Endothelial cell (in vitro differentiated cells): Measurements from ENCODE around the gene FKBP4. TPM values are rescaled to one million over a fixed set of nuclear protein-coding genes. Genes with fewer than 3 reads are reported as not detected.

Experiments
- DNase-seq: peaks from one replicate; pipeline ENCODE4 v3.0.0; 2021; ENCODE audit warnings: low spot score
- H3K27ac Mint-ChIP-seq: one replicate; pipeline ENCODE4 v1.8.0; 2021; ENCODE audit warnings: mixed read lengths, inconsistent platforms; ENCODE audit not compliant: unreplicated experiment
- H3K27me3 Mint-ChIP-seq: one replicate; pipeline ENCODE4 v1.8.0; 2021; ENCODE audit warnings: mild to moderate bottlenecking, moderate library complexity, mixed read lengths, inconsistent platforms; ENCODE audit not compliant: unreplicated experiment
- H3K36me3 Mint-ChIP-seq: one replicate; pipeline ENCODE4 v1.8.0; 2021; ENCODE audit warnings: mild to moderate bottlenecking, low read depth, mixed read lengths, inconsistent platforms; ENCODE audit not compliant: unreplicated experiment
- H3K4me1 Mint-ChIP-seq: one replicate; pipeline ENCODE4 v1.8.0; 2021; ENCODE audit warnings: mild to moderate bottlenecking, mixed read lengths, inconsistent platforms; ENCODE audit not compliant: unreplicated experiment
- H3K4me3 Mint-ChIP-seq: one replicate; pipeline ENCODE4 v1.8.0; 2021; ENCODE audit warnings: mild to moderate bottlenecking, mixed read lengths, inconsistent platforms; ENCODE audit not compliant: unreplicated experiment
- H3K9me3 Mint-ChIP-seq: one replicate; pipeline ENCODE4 v1.8.0; 2021; ENCODE audit warnings: mixed read lengths, inconsistent platforms; ENCODE audit not compliant: unreplicated experiment
- CTCF ChIP-seq: fragments of 200-600 bp; sonication (generic); IDR thresholded peaks from one replicate; pipeline ENCODE4 v1.5.0; 2021; ENCODE audit warnings: antibody characterized with exemption; ENCODE audit not compliant: unreplicated experiment
- total RNA-seq: library from RNA; stranded (reverse); fragmentation: NEBNext Ultra II Directional; extraction: Animal tissue kit (Norgen Biotek cat#: 25700); gene quantifications from one replicate; pipeline ENCODE4 v1.2.1, GENCODE V29; 2021; ENCODE audit not compliant: unreplicated experiment

The FKBP4 gene
- total RNA-seq, 1 donor from 2014 or later: 39.6 TPM

GRCh38 chr12:2812290-2813213 is 17.8 kb downstream of the FKBP4 start, which contains the start of gene ITFG2:
Gene ITFG2, plus strand, starts transcription at chr12:2812668. Its CDS starts 93 bp downstream, at chr12:2812761.
- peaks cover 6% of the 10 kb centered on the region for H3K4me1 Mint-ChIP-seq
- peak within 1 kb of the TSS; percentile 97 for H3K27ac Mint-ChIP-seq
- peak within 1 kb of the TSS; percentile 98 for H3K4me3 Mint-ChIP-seq
- TF ChIP-seq CTCF: no peak
- H3K27me3 Mint-ChIP-seq: peaks cover 2% of the 10 kb centered on the region
- no peaks in the 10 kb centered on the region for H3K36me3 Mint-ChIP-seq
- peak; percentile 92 for DNase-seq
- H3K9me3 Mint-ChIP-seq: no peaks in the 10 kb centered on the region

- H3K4me1 Mint-ChIP-seq: peaks cover 6% of the 10 kb centered on the region
- H3K27ac Mint-ChIP-seq: peak overlapping the region; percentile 97
- peaks cover 9% of the 10 kb centered on the region for H3K36me3 Mint-ChIP-seq
- peak; percentile 52 for DNase-seq
- H3K9me3 Mint-ChIP-seq: no peaks in the 10 kb centered on the region
- peaks cover 5% of the 10 kb centered on the region for H3K27me3 Mint-ChIP-seq
- peak; percentile 51 for TF ChIP-seq CTCF
- peak overlapping the region; percentile 98 for H3K4me3 Mint-ChIP-seq
Observed at GRCh38 chr12:2813214-2814185, 18.7 kb downstream of the FKBP4 start.

GRCh38 chr12:2819810-2820209 is 25.0 kb downstream of the FKBP4 start:
- H3K36me3 Mint-ChIP-seq: peaks cover 38% of the 10 kb centered on the region
- no peak for TF ChIP-seq CTCF
- H3K9me3 Mint-ChIP-seq: no peaks in the 10 kb centered on the region
- no peak for DNase-seq
- H3K27ac Mint-ChIP-seq: no peak overlapping the region
- H3K4me1 Mint-ChIP-seq: no peaks in the 10 kb centered on the region
- H3K4me3 Mint-ChIP-seq: no peak overlapping the region
- peaks cover 6% of the 10 kb centered on the region for H3K27me3 Mint-ChIP-seq

GRCh38 chr12:2820432-2820831 is 25.7 kb downstream of the FKBP4 start:
- no peaks in the 10 kb centered on the region for H3K9me3 Mint-ChIP-seq
- no peaks in the 10 kb centered on the region for H3K4me1 Mint-ChIP-seq
- no peak overlapping the region for H3K27ac Mint-ChIP-seq
- H3K4me3 Mint-ChIP-seq: no peak overlapping the region
- no peak for DNase-seq
- H3K36me3 Mint-ChIP-seq: peaks cover 43% of the 10 kb centered on the region
- H3K27me3 Mint-ChIP-seq: peaks cover 6% of the 10 kb centered on the region
- no peak for TF ChIP-seq CTCF
